ENCODE results near the gene CERKL.

Gene CERKL

GRCh38 chr2:181558371-181558770, 98.5 kb downstream of the CERKL start:
- Mint-ChIP-seq H3K27ac (no peak overlapping the region), H3K4me3 (no peak overlapping the region), H3K27me3 (ENCODE audit: low read depth, poor library complexity) (peaks cover 3% of the 10 kb centered on the region), H3K9me3 (no peaks in the 10 kb centered on the region), H3K4me1 (peaks cover 8% of the 10 kb centered on the region), H3K36me3 (ENCODE audit: low read depth) (no peaks in the 10 kb centered on the region)
- TF ChIP-seq CTCF (IDR thresholded peaks at IDR 0.05), result no peak
- no peak for DNase-seq

- H3K4me1 Mint-ChIP-seq, result peaks cover 8% of the 10 kb centered on the region
- DNase-seq, result no peak
- H3K27ac Mint-ChIP-seq, result no peak overlapping the region
- TF ChIP-seq CTCF (IDR thresholded peaks at IDR 0.05), result no peak
- no peaks in the 10 kb centered on the region for H3K9me3 Mint-ChIP-seq
- H3K36me3 Mint-ChIP-seq (ENCODE audit: low read depth), result no peaks in the 10 kb centered on the region
- H3K27me3 Mint-ChIP-seq (ENCODE audit: low read depth, poor library complexity), result peaks cover 3% of the 10 kb centered on the region
- no peak overlapping the region for H3K4me3 Mint-ChIP-seq
Observed at GRCh38 chr2:181554061-181554830, 102.7 kb downstream of the CERKL start.

GRCh38 chr2:181553244-181553643, 103.7 kb downstream of the CERKL start:
- Mint-ChIP-seq H3K36me3 (ENCODE audit: low read depth) (no peaks in the 10 kb centered on the region), H3K9me3 (no peaks in the 10 kb centered on the region), H3K4me1 (peaks cover 8% of the 10 kb centered on the region), H3K4me3 (no peak overlapping the region), H3K27me3 (ENCODE audit: low read depth, poor library complexity) (peaks cover 3% of the 10 kb centered on the region), H3K27ac (no peak overlapping the region)
- no peak for DNase-seq
- TF ChIP-seq CTCF (IDR thresholded peaks at IDR 0.05), result no peak

- peaks cover 8% of the 10 kb centered on the region for H3K4me1 Mint-ChIP-seq
- H3K27me3 Mint-ChIP-seq (ENCODE audit: low read depth, poor library complexity), result peaks cover 3% of the 10 kb centered on the region
- no peak for DNase-seq
- TF ChIP-seq CTCF (IDR thresholded peaks at IDR 0.05), result no peak
- no peaks in the 10 kb centered on the region for H3K9me3 Mint-ChIP-seq
- H3K27ac Mint-ChIP-seq, result no peak overlapping the region
- H3K36me3 Mint-ChIP-seq (ENCODE audit: low read depth), result no peaks in the 10 kb centered on the region
- no peak overlapping the region for H3K4me3 Mint-ChIP-seq
Observed at GRCh38 chr2:181552808-181553207, 104.1 kb downstream of the CERKL start.

- Mint-ChIP-seq H3K27ac (no peak overlapping the region), H3K4me3 (no peak overlapping the region), H3K36me3 (ENCODE audit: low read depth) (no peaks in the 10 kb centered on the region), H3K9me3 (peaks cover 4% of the 10 kb centered on the region), H3K4me1 (no peaks in the 10 kb centered on the region), H3K27me3 (ENCODE audit: low read depth, poor library complexity) (no peaks in the 10 kb centered on the region)
- DNase-seq, result no peak
- no peak for TF ChIP-seq CTCF (IDR thresholded peaks at IDR 0.05)
Observed at GRCh38 chr2:181546086-181546485, 110.8 kb downstream of the CERKL start.

- no peak overlapping the region for H3K27ac Mint-ChIP-seq
- no peak overlapping the region for H3K4me3 Mint-ChIP-seq
- H3K36me3 Mint-ChIP-seq (ENCODE audit: low read depth), result no peaks in the 10 kb centered on the region
Observed at GRCh38 chr2:181542170-181542569, 114.7 kb downstream of the CERKL start.

More at GRCh38 chr2:181542170-181542569, 114.7 kb downstream of the CERKL start:
- no peaks in the 10 kb centered on the region for H3K27me3 Mint-ChIP-seq (ENCODE audit: low read depth, poor library complexity)
- peaks cover 8% of the 10 kb centered on the region for H3K9me3 Mint-ChIP-seq
- no peak for TF ChIP-seq CTCF (IDR thresholded peaks at IDR 0.05)
- no peak for DNase-seq
- no peaks in the 10 kb centered on the region for H3K4me1 Mint-ChIP-seq

Measured in nephron progenitor cell (in vitro differentiated cells).